ENCODE data around the gene PRICKLE2. TPM values are rescaled to one million over a fixed set of nuclear protein-coding genes. Genes with fewer than 3 reads are reported as not detected.

The PRICKLE2 gene
- total and polyA plus RNA-seq, 2 experiments from 2014 or later, result 1.1 to 12.5 TPM

DNA sequence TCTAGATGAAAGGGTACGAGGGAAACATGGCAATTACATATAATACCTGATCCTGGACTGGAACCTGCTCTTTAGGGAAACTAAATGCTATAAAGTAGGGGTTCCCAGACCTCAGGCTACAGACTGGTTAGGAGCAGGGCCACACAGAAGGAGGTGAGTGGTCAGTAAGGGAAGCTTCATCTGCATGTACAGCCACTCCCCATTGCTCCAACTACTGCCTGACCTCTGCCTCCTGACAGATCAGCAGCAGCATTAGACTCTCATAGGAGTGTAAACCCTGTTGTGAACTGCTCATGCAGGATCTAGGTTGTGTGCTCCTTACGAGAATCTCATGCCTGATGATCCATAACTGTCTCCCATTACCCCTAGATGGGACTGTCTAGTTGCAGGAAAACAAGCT, 123.1 kb downstream of the PRICKLE2 start:
- Histone ChIP-seq H3K27me3 (ENCODE audit: insufficient read depth) (no peaks in the 10 kb centered on the region), H3K9me2 (ENCODE audit: insufficient read depth) (no peaks in the 10 kb centered on the region), H3K4me3 (no peak overlapping the region), H3K27ac (ENCODE audit: low read depth) (no peak overlapping the region), H3F3A (replicated peaks; ENCODE audit: low read depth) (no peaks in the 10 kb centered on the region), H3K4me2 (no peak overlapping the region), H2AFZ (no peak overlapping the region), H3K36me3 (ENCODE audit: insufficient read depth) (no peaks in the 10 kb centered on the region), H3K4me1 (ENCODE audit: insufficient read depth) (peaks cover 13% of the 10 kb centered on the region; the same call in 1 of the 2 replicates), H4K20me1 (replicated peaks; ENCODE audit: insufficient read depth) (no peaks in the 10 kb centered on the region), H3K79me2 (replicated peaks; ENCODE audit: insufficient read depth) (no peaks in the 10 kb centered on the region)
- H3K4me3 Mint-ChIP-seq, result no peak overlapping the region
- H3K27ac Mint-ChIP-seq, result no peak overlapping the region
- peaks cover 1% of the 10 kb centered on the region for H3K27me3 Mint-ChIP-seq (ENCODE audit: insufficient read depth, low read depth, poor library complexity)
- ATAC-seq (no peak), DNase-seq (ENCODE audit: low spot score) (no peak)
- peaks cover 24% of the 10 kb centered on the region for H3K4me1 Mint-ChIP-seq
- no peaks in the 10 kb centered on the region for H3K9me3 Mint-ChIP-seq
- TF ChIP-seq STAT1 (IDR thresholded peaks at IDR 0.05; ENCODE audit: unreplicated experiment), result no peak
- TF ChIP-seq NANOG (IDR thresholded peaks at IDR 0.05; ENCODE audit: borderline replicate concordance), result no peak
- TF ChIP-seq, protein P1, sequence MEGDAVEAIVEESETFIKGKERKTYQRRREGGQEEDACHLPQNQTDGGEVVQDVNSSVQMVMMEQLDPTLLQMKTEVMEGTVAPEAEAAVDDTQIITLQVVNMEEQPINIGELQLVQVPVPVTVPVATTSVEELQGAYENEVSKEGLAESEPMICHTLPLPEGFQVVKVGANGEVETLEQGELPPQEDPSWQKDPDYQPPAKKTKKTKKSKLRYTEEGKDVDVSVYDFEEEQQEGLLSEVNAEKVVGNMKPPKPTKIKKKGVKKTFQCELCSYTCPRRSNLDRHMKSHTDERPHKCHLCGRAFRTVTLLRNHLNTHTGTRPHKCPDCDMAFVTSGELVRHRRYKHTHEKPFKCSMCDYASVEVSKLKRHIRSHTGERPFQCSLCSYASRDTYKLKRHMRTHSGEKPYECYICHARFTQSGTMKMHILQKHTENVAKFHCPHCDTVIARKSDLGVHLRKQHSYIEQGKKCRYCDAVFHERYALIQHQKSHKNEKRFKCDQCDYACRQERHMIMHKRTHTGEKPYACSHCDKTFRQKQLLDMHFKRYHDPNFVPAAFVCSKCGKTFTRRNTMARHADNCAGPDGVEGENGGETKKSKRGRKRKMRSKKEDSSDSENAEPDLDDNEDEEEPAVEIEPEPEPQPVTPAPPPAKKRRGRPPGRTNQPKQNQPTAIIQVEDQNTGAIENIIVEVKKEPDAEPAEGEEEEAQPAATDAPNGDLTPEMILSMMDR (conservative IDR thresholded peaks at IDR 0.05; ENCODE audit: low read depth in 2 of 2), result no peak
- no peak for TF ChIP-seq EZH2phosphoT487 (IDR thresholded peaks at IDR 0.05; ENCODE audit: unreplicated experiment)
- TF ChIP-seq, protein P2, sequence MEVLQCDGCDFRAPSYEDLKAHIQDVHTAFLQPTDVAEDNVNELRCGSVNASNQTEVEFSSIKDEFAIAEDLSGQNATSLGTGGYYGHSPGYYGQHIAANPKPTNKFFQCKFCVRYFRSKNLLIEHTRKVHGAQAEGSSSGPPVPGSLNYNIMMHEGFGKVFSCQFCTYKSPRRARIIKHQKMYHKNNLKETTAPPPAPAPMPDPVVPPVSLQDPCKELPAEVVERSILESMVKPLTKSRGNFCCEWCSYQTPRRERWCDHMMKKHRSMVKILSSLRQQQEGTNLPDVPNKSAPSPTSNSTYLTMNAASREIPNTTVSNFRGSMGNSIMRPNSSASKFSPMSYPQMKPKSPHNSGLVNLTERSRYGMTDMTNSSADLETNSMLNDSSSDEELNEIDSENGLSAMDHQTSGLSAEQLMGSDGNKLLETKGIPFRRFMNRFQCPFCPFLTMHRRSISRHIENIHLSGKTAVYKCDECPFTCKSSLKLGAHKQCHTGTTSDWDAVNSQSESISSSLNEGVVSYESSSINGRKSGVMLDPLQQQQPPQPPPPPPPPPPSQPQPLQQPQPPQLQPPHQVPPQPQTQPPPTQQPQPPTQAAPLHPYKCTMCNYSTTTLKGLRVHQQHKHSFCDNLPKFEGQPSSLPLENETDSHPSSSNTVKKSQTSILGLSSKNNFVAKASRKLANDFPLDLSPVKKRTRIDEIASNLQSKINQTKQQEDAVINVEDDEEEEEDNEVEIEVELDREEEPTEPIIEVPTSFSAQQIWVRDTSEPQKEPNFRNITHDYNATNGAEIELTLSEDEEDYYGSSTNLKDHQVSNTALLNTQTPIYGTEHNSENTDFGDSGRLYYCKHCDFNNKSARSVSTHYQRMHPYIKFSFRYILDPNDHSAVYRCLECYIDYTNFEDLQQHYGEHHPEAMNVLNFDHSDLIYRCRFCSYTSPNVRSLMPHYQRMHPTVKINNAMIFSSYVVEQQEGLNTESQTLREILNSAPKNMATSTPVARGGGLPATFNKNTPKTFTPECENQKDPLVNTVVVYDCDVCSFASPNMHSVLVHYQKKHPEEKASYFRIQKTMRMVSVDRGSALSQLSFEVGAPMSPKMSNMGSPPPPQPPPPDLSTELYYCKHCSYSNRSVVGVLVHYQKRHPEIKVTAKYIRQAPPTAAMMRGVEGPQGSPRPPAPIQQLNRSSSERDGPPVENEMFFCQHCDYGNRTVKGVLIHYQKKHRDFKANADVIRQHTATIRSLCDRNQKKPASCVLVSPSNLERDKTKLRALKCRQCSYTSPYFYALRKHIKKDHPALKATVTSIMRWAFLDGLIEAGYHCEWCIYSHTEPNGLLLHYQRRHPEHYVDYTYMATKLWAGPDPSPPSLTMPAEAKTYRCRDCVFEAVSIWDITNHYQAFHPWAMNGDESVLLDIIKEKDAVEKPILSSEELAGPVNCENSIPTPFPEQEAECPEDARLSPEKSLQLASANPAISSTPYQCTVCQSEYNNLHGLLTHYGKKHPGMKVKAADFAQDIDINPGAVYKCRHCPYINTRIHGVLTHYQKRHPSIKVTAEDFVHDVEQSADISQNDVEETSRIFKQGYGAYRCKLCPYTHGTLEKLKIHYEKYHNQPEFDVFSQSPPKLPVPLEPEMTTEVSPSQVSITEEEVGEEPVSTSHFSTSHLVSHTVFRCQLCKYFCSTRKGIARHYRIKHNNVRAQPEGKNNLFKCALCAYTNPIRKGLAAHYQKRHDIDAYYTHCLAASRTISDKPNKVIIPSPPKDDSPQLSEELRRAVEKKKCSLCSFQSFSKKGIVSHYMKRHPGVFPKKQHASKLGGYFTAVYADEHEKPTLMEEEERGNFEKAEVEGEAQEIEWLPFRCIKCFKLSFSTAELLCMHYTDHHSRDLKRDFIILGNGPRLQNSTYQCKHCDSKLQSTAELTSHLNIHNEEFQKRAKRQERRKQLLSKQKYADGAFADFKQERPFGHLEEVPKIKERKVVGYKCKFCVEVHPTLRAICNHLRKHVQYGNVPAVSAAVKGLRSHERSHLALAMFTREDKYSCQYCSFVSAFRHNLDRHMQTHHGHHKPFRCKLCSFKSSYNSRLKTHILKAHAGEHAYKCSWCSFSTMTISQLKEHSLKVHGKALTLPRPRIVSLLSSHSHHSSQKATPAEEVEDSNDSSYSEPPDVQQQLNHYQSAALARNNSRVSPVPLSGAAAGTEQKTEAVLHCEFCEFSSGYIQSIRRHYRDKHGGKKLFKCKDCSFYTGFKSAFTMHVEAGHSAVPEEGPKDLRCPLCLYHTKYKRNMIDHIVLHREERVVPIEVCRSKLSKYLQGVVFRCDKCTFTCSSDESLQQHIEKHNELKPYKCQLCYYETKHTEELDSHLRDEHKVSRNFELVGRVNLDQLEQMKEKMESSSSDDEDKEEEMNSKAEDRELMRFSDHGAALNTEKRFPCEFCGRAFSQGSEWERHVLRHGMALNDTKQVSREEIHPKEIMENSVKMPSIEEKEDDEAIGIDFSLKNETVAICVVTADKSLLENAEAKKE (CRISPR knock-in tag; IDR thresholded peaks at IDR 0.05), result no peak
- no peak for TF ChIP-seq EZH2 (IDR thresholded peaks at IDR 0.05; ENCODE audit: low read depth, unreplicated experiment)
- TF ChIP-seq ZNF331 (CRISPR knock-in tag; IDR thresholded peaks at IDR 0.05; ENCODE audit: low read depth), result no peak
- H3K36me3 Mint-ChIP-seq (ENCODE audit: low read depth), result no peaks in the 10 kb centered on the region

Data from GM23338 (cell line).